Activated CD4-positive, alpha-beta T cell treated with anti-CD3 and anti-CD28 coated beads for 1 hour (primary cell): ENCODE results near the gene CACNA2D3.

Experiments used
- DNase-seq: peaks from one replicate; pipeline ENCODE4 v3.0.0-alpha.2; 2020

CACNA2D3 gene

GRCh38 chr3:54647721-54648120 is 525.4 kb downstream of the CACNA2D3 start:
- DNase-seq: no peak

- no peak for DNase-seq
Observed at GRCh38 chr3:54649551-54649950, 527.2 kb downstream of the CACNA2D3 start.

- no peak for DNase-seq
Observed at GRCh38 chr3:54653456-54654195, 531.3 kb downstream of the CACNA2D3 start.

- no peak for DNase-seq
Observed at GRCh38 chr3:54654776-54655175, 532.4 kb downstream of the CACNA2D3 start.

GRCh38 chr3:54659347-54659746 is 537.0 kb downstream of the CACNA2D3 start:
- DNase-seq: no peak

- no peak for DNase-seq
Observed at GRCh38 chr3:54660714-54661132, 538.4 kb downstream of the CACNA2D3 start.

- DNase-seq: no peak
Observed at GRCh38 chr3:54661151-54661550, 538.8 kb downstream of the CACNA2D3 start.

- DNase-seq: no peak
Observed at GRCh38 chr3:54663501-54664011, 541.2 kb downstream of the CACNA2D3 start.

GRCh38 chr3:54665016-54665600 is 542.8 kb downstream of the CACNA2D3 start:
- no peak for DNase-seq

GRCh38 chr3:54668236-54668635 is 545.9 kb downstream of the CACNA2D3 start:
- no peak for DNase-seq

- no peak for DNase-seq
Observed at GRCh38 chr3:54670201-54671000, 548.0 kb downstream of the CACNA2D3 start.

- DNase-seq: no peak
Observed at GRCh38 chr3:54671511-54671910, 549.2 kb downstream of the CACNA2D3 start.

- no peak for DNase-seq
Observed at GRCh38 chr3:54676087-54676486, 553.7 kb downstream of the CACNA2D3 start.

- no peak for DNase-seq
Observed at GRCh38 chr3:54681706-54682105, 559.4 kb downstream of the CACNA2D3 start.

GRCh38 chr3:54685213-54685612 is 562.9 kb downstream of the CACNA2D3 start:
- DNase-seq: no peak

GRCh38 chr3:54691289-54691771 is 569.0 kb downstream of the CACNA2D3 start:
- no peak for DNase-seq

GRCh38 chr3:54696313-54696712 is 574.0 kb downstream of the CACNA2D3 start:
- no peak for DNase-seq

- DNase-seq: no peak
Observed at GRCh38 chr3:54698054-54698453, 575.7 kb downstream of the CACNA2D3 start.

- no peak for DNase-seq
Observed at GRCh38 chr3:54703923-54704322, 581.6 kb downstream of the CACNA2D3 start.

- no peak for DNase-seq
Observed at GRCh38 chr3:54705730-54706129, 583.4 kb downstream of the CACNA2D3 start.

- no peak for DNase-seq
Observed at GRCh38 chr3:54706738-54707137, 584.4 kb downstream of the CACNA2D3 start.

- no peak for DNase-seq
Observed at GRCh38 chr3:54709785-54710184, 587.4 kb downstream of the CACNA2D3 start.

GRCh38 chr3:54710954-54711353 is 588.6 kb downstream of the CACNA2D3 start:
- DNase-seq: no peak
